Cardiac muscle cell (in vitro differentiated cells and primary cell): Measurements from ENCODE around the gene PARP16. TPM values are rescaled to one million over a fixed set of nuclear protein-coding genes. Genes with fewer than 3 reads are reported as not detected.

Experiments
- DNase-seq, 2 donors: peaks; one replicate each; pipeline versions ENCODE4 v3.0.0 to v3.0.0-alpha.2; 2010 to 2017; ENCODE audit warnings: low read depth in 1 of 2, low spot score in 1 of 2
- H3K27ac ChIP-seq: fragments of 200-600 bp; sonication (generic); 2 replicates; pipeline ENCODE4 v1.5.1; 2016
- H3K27me3 ChIP-seq: fragments of 200-600 bp; sonication (generic); 2 replicates; pipeline ENCODE4 v1.6.0; 2016; ENCODE audit warnings: control low read depth
- H3K36me3 ChIP-seq: fragments of 200-600 bp; sonication (generic); 2 replicates; pipeline ENCODE4 v1.5.1; 2016; ENCODE audit warnings: control low read depth
- H3K4me1 ChIP-seq: fragments of 200-600 bp; sonication (generic); 2 replicates; pipeline ENCODE4 v1.8.1; 2017; ENCODE audit warnings: low read depth, mild to moderate bottlenecking, mixed run types
- H3K4me3 ChIP-seq: fragments of 200-600 bp; sonication (generic); 2 replicates; pipeline ENCODE4 v1.5.1; 2016; ENCODE audit warnings: mild to moderate bottlenecking
- H3K9me3 ChIP-seq: fragments of 200-600 bp; sonication (generic); 2 replicates; pipeline ENCODE4 v1.5.1; 2017; ENCODE audit warnings: low read depth, mild to moderate bottlenecking, control low read depth
- CTCF ChIP-seq: IDR thresholded peaks from 2 replicates; pipeline ENCODE4 v1.5.1; 2012; ENCODE audit warnings: low read depth, mild to moderate bottlenecking, low read length
- polyA plus RNA-seq: library from polyadenylated mRNA; unstranded; fragments of >200 nt; fragmentation: Nextera tagmentation; extraction: Ambion mirVana; gene quantifications from 2 replicates; pipeline ENCODE4 v1.2.1, GENCODE V29; 2016
- total RNA-seq: library from RNA; depleted of rRNA; stranded (reverse); fragments of >200 nt; gene quantifications from 2 replicates; pipeline ENCODE4 v1.2.3, GENCODE V29; 2016

Gene PARP16
- total and polyA plus RNA-seq, 2 experiments from 2014 or later, result 14.2 to 16.9 TPM

- no peaks in the 10 kb centered on the region for H3K9me3 ChIP-seq
- TF ChIP-seq CTCF, result no peak
- H3K4me3 ChIP-seq, result no peak overlapping the region
- no peak overlapping the region for H3K27ac ChIP-seq
- no peaks in the 10 kb centered on the region for H3K36me3 ChIP-seq
- H3K4me1 ChIP-seq, result peaks cover 8% of the 10 kb centered on the region
- no peak for DNase-seq
- H3K27me3 ChIP-seq, result no peaks in the 10 kb centered on the region
Measured at GRCh38 chr15:65290228-65290627, 3.5 kb upstream of the PARP16 start.

GRCh38 chr15:65289261-65289854, 2.7 kb upstream of the PARP16 start:
- H3K4me1 ChIP-seq, result peaks cover 8% of the 10 kb centered on the region
- no peak for TF ChIP-seq CTCF
- no peak for DNase-seq
- H3K36me3 ChIP-seq, result no peaks in the 10 kb centered on the region
- H3K4me3 ChIP-seq, result no peak overlapping the region
- H3K27me3 ChIP-seq, result no peaks in the 10 kb centered on the region
- no peak overlapping the region for H3K27ac ChIP-seq
- H3K9me3 ChIP-seq, result no peaks in the 10 kb centered on the region

- no peak for TF ChIP-seq CTCF
- no peak for DNase-seq
- Histone ChIP-seq H3K27me3 (no peaks in the 10 kb centered on the region), H3K4me1 (peaks cover 8% of the 10 kb centered on the region), H3K4me3 (no peak overlapping the region), H3K36me3 (no peaks in the 10 kb centered on the region), H3K9me3 (no peaks in the 10 kb centered on the region), H3K27ac (no peak overlapping the region)
Measured at GRCh38 chr15:65287520-65287855, 805 bp upstream of the PARP16 start.

- no peaks in the 10 kb centered on the region for H3K36me3 ChIP-seq
- DNase-seq, result peak; percentile 23 to 75
- H3K4me3 ChIP-seq, result peak overlapping the region; percentile 36
Measured at GRCh38 chr15:65286069-65286703, 497 bp downstream of the PARP16 start.

GRCh38 chr15:65285291-65286068, 1.2 kb downstream of the PARP16 start:
- no peak for TF ChIP-seq CTCF
- H3K4me1 ChIP-seq, result peaks cover 8% of the 10 kb centered on the region
- DNase-seq, result peak in 1 of 2 donors; percentile 82

More at GRCh38 chr15:65286069-65286703, 497 bp downstream of the PARP16 start:
- peaks cover 8% of the 10 kb centered on the region for H3K4me1 ChIP-seq
- TF ChIP-seq CTCF, result no peak
- H3K27me3 ChIP-seq, result no peaks in the 10 kb centered on the region
- H3K9me3 ChIP-seq, result no peaks in the 10 kb centered on the region
- H3K27ac ChIP-seq, result peak overlapping the region; percentile 79

More at GRCh38 chr15:65285291-65286068, 1.2 kb downstream of the PARP16 start:
- Histone ChIP-seq H3K4me3 (peak overlapping the region; percentile 36), H3K9me3 (no peaks in the 10 kb centered on the region), H3K36me3 (no peaks in the 10 kb centered on the region), H3K27me3 (no peaks in the 10 kb centered on the region), H3K27ac (peak overlapping the region; percentile 79)
